GM12878 (cell line): ENCODE measurements around the gene EIF2B1. TPM values are rescaled to one million over a fixed set of nuclear protein-coding genes. Genes with fewer than 3 reads are reported as not detected.
A peak's percentile ranks its signal among the peaks of the same experiment; 100 is the strongest.

ENCODE experiments used
- FOXM1 ChIP-seq: IDR thresholded peaks from 2 replicates; pipeline ENCODE4 v1.6.1; 2012; ENCODE audit warnings: low read depth, mild to moderate bottlenecking, inconsistent platforms, low read length, moderate library complexity
- NFYB ChIP-seq: IDR thresholded peaks from 2 replicates; pipeline ENCODE4 v1.6.1; 2011; ENCODE audit warnings: low read depth, mild to moderate bottlenecking, low read length, improper control_type of control experiment, moderate library complexity; ENCODE audit not compliant: insufficient read depth
- polyA plus RNA-seq, 11 experiments: library from polyadenylated mRNA; depleted of rRNA in 4 of 11; unstranded in 6 of 11; stranded (reverse) in 5 of 11; fragments of >200 nt; fragmentation: Nextera tagmentation in 4 of 11; fragmentation: Illumina TruSeq in 1 of 11; extraction: Ambion mirVana in 4 of 11; extraction: Trizol in 1 of 11; gene quantifications; 1 replicate in 1 of 11; 2 replicates in 10 of 11; pipeline versions ENCODE4 v1.2.1 to v1.2.3, GENCODE V29; 2011 to 2016; ENCODE audit warnings: inconsistent platforms in 2 of 11, missing spikeins in 2 of 11, low read depth in 1 of 11
- total RNA-seq, 4 experiments: library from RNA; depleted of rRNA in 3 of 4; stranded (reverse); fragments of >200 nt in 3 of 4; fragmentation: Illumina TruSeq in 1 of 4; extraction: Trizol in 1 of 4; gene quantifications; 2 replicates each; pipeline versions ENCODE4 v1.2.1 to v1.2.3, GENCODE V29; 2013 to 2021
- TF ChIP-seq, protein P1 (sequence below): fragments of 450-650 bp; formaldehyde crosslinking; IDR thresholded peaks from 2 replicates; pipeline ENCODE4 v1.4.0; 2020; ENCODE audit warnings: mild to moderate bottlenecking, moderate library complexity
- TF ChIP-seq, protein P2 (sequence below): fragments of 450-650 bp; IDR thresholded peaks from 2 replicates; pipeline ENCODE4 v1.6.1; 2016; ENCODE audit warnings: mild to moderate bottlenecking, moderate library complexity, borderline replicate concordance

Gene EIF2B1
- total and polyA plus RNA-seq, 10 of the 15 experiments (the other 5 are each of a cell fraction or from before 2014, with no cell fraction given): 17.6 to 131 (median 49.1) TPM

GRCh38 chr12:123659996-123660727 lies 26.7 kb upstream of the EIF2B1 start (continued):
- TF ChIP-seq FOXM1 (peak; percentile 59; the same call in 1 of the 2 replicates), NFYB (no peak)
- TF ChIP-seq, protein P1, sequence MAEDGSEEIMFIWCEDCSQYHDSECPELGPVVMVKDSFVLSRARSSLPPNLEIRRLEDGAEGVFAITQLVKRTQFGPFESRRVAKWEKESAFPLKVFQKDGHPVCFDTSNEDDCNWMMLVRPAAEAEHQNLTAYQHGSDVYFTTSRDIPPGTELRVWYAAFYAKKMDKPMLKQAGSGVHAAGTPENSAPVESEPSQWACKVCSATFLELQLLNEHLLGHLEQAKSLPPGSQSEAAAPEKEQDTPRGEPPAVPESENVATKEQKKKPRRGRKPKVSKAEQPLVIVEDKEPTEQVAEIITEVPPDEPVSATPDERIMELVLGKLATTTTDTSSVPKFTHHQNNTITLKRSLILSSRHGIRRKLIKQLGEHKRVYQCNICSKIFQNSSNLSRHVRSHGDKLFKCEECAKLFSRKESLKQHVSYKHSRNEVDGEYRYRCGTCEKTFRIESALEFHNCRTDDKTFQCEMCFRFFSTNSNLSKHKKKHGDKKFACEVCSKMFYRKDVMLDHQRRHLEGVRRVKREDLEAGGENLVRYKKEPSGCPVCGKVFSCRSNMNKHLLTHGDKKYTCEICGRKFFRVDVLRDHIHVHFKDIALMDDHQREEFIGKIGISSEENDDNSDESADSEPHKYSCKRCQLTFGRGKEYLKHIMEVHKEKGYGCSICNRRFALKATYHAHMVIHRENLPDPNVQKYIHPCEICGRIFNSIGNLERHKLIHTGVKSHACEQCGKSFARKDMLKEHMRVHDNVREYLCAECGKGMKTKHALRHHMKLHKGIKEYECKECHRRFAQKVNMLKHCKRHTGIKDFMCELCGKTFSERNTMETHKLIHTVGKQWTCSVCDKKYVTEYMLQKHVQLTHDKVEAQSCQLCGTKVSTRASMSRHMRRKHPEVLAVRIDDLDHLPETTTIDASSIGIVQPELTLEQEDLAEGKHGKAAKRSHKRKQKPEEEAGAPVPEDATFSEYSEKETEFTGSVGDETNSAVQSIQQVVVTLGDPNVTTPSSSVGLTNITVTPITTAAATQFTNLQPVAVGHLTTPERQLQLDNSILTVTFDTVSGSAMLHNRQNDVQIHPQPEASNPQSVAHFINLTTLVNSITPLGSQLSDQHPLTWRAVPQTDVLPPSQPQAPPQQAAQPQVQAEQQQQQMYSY (CRISPR knock-in tag): no peak
- TF ChIP-seq, protein P2, sequence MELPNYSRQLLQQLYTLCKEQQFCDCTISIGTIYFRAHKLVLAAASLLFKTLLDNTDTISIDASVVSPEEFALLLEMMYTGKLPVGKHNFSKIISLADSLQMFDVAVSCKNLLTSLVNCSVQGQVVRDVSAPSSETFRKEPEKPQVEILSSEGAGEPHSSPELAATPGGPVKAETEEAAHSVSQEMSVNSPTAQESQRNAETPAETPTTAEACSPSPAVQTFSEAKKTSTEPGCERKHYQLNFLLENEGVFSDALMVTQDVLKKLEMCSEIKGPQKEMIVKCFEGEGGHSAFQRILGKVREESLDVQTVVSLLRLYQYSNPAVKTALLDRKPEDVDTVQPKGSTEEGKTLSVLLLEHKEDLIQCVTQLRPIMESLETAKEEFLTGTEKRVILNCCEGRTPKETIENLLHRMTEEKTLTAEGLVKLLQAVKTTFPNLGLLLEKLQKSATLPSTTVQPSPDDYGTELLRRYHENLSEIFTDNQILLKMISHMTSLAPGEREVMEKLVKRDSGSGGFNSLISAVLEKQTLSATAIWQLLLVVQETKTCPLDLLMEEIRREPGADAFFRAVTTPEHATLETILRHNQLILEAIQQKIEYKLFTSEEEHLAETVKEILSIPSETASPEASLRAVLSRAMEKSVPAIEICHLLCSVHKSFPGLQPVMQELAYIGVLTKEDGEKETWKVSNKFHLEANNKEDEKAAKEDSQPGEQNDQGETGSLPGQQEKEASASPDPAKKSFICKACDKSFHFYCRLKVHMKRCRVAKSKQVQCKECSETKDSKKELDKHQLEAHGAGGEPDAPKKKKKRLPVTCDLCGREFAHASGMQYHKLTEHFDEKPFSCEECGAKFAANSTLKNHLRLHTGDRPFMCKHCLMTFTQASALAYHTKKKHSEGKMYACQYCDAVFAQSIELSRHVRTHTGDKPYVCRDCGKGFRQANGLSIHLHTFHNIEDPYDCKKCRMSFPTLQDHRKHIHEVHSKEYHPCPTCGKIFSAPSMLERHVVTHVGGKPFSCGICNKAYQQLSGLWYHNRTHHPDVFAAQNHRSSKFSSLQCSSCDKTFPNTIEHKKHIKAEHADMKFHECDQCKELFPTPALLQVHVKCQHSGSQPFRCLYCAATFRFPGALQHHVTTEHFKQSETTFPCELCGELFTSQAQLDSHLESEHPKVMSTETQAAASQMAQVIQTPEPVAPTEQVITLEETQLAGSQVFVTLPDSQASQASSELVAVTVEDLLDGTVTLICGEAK: no peak
- TF ChIP-seq, all 136 proteins: peak for 10
